Loucy (cell line): ENCODE results near the gene CTSH.

Experiments used
- H2AFZ ChIP-seq: fragments of 200-600 bp; sonication (generic); 2 replicates; pipeline ENCODE4 v1.6.0; 2016; ENCODE audit warnings: antibody characterized with exemption, mild to moderate bottlenecking, low read length, moderate library complexity
- H3F3A ChIP-seq: fragments of 200-600 bp; 2 replicates; pipeline ENCODE4 v1.6.0; 2016; ENCODE audit warnings: antibody characterized with exemption, low read depth, mild to moderate bottlenecking
- H3K27me3 ChIP-seq: fragments of 200-600 bp; sonication (generic); 2 replicates; pipeline ENCODE4 v1.6.1; 2014; ENCODE audit warnings: low read length, mild to moderate bottlenecking; ENCODE audit not compliant: insufficient read depth, poor library complexity, severe bottlenecking
- H3K36me3 ChIP-seq: fragments of 200-600 bp; sonication (generic); 2 replicates; pipeline ENCODE4 v1.6.1; 2016; ENCODE audit warnings: low read length; ENCODE audit not compliant: insufficient read depth
- H3K4me1 ChIP-seq: fragments of 200-600 bp; sonication (generic); 2 replicates; pipeline ENCODE4 v1.5.1; 2014; ENCODE audit warnings: low read length, mild to moderate bottlenecking; ENCODE audit not compliant: insufficient read depth, poor library complexity, severe bottlenecking
- H3K4me2 ChIP-seq: fragments of 200-600 bp; sonication (generic); 2 replicates; pipeline ENCODE4 v1.6.0; 2014; ENCODE audit warnings: antibody characterized with exemption, low read length, low read depth, mild to moderate bottlenecking; ENCODE audit not compliant: poor library complexity, severe bottlenecking
- H3K4me3 ChIP-seq: fragments of 200-600 bp; sonication (generic); 2 replicates; pipeline ENCODE4 v1.5.1; 2014; ENCODE audit warnings: low read length, mild to moderate bottlenecking, mixed read lengths; ENCODE audit not compliant: poor library complexity, severe bottlenecking
- H3K79me2 ChIP-seq: fragments of 200-600 bp; sonication (generic); 2 replicates; pipeline ENCODE4 v1.6.1; 2014; ENCODE audit warnings: low read length; ENCODE audit not compliant: insufficient read depth
- H3K9ac ChIP-seq: fragments of 200-600 bp; sonication (generic); 2 replicates; pipeline ENCODE4 v1.6.0; 2014; ENCODE audit warnings: mild to moderate bottlenecking, low read depth, low read length, moderate library complexity; ENCODE audit not compliant: poor library complexity, severe bottlenecking
- H3K9me2 ChIP-seq: fragments of 200-600 bp; sonication (generic); replicated peaks from 2 replicates; pipeline ENCODE4 v1.6.1; 2016; ENCODE audit warnings: low read depth, low read length, mixed read lengths
- H3K9me3 ChIP-seq: fragments of 200-600 bp; sonication (generic); 2 replicates; pipeline ENCODE4 v1.6.1; 2014; ENCODE audit warnings: mild to moderate bottlenecking, antibody characterized with exemption, low read length, low read depth; ENCODE audit not compliant: insufficient read depth
- H4K20me1 ChIP-seq: fragments of 200-600 bp; sonication (generic); 2 replicates; pipeline ENCODE4 v1.6.0; 2014; ENCODE audit warnings: antibody characterized with exemption, low read length, mild to moderate bottlenecking; ENCODE audit not compliant: insufficient read depth, poor library complexity, severe bottlenecking
- CTCF ChIP-seq: fragments of 200-600 bp; sonication (generic); conservative IDR thresholded peaks from 2 replicates; pipeline ENCODE4 v1.5.1; 2014; ENCODE audit warnings: mild to moderate bottlenecking, antibody characterized with exemption, low read length
- EZH2phosphoT487 ChIP-seq: fragments of 200-600 bp; IDR thresholded peaks from 2 replicates; pipeline ENCODE4 v1.6.1; 2018; ENCODE audit warnings: antibody characterized with exemption, mild to moderate bottlenecking, moderate library complexity, borderline replicate concordance

CTSH gene

GRCh38 chr15:78977091-78977571 is 32.3 kb upstream of the CTSH start:
- H3K4me1 ChIP-seq, result peaks cover 3% of the 10 kb centered on the region

GRCh38 chr15:78976691-78977090 is 31.8 kb upstream of the CTSH start:
- no peak overlapping the region for H3K4me2 ChIP-seq
- no peaks in the 10 kb centered on the region for H3K36me3 ChIP-seq
- H3K9me2 ChIP-seq, result no peaks in the 10 kb centered on the region
- H3K4me3 ChIP-seq, result no peak overlapping the region
- H3K4me1 ChIP-seq, result peaks cover 3% of the 10 kb centered on the region
- no peaks in the 10 kb centered on the region for H3K79me2 ChIP-seq
- no peaks in the 10 kb centered on the region for H4K20me1 ChIP-seq
- TF ChIP-seq CTCF, result no peak
- TF ChIP-seq EZH2phosphoT487, result no peak
- no peaks in the 10 kb centered on the region for H3F3A ChIP-seq
- H3K27me3 ChIP-seq, result no peaks in the 10 kb centered on the region
- no peaks in the 10 kb centered on the region for H3K9me3 ChIP-seq
- no peak overlapping the region for H3K9ac ChIP-seq
- H2AFZ ChIP-seq, result no peak overlapping the region

More at GRCh38 chr15:78977091-78977571, 32.3 kb upstream of the CTSH start:
- no peaks in the 10 kb centered on the region for H3K27me3 ChIP-seq
- H3K4me3 ChIP-seq, result no peak overlapping the region
- no peak overlapping the region for H2AFZ ChIP-seq
- no peaks in the 10 kb centered on the region for H3K36me3 ChIP-seq
- no peak overlapping the region for H3K4me2 ChIP-seq
- H3K9ac ChIP-seq, result no peak overlapping the region
- no peaks in the 10 kb centered on the region for H4K20me1 ChIP-seq
- no peaks in the 10 kb centered on the region for H3K9me3 ChIP-seq
- H3K79me2 ChIP-seq, result no peaks in the 10 kb centered on the region
- TF ChIP-seq CTCF, result no peak
- TF ChIP-seq EZH2phosphoT487, result no peak
- H3K9me2 ChIP-seq, result no peaks in the 10 kb centered on the region
- H3F3A ChIP-seq, result no peaks in the 10 kb centered on the region

- Histone ChIP-seq H3K9me2 (no peaks in the 10 kb centered on the region), H3K27me3 (no peaks in the 10 kb centered on the region), H3K9me3 (no peaks in the 10 kb centered on the region), H3K4me1 (peaks cover 3% of the 10 kb centered on the region), H3K4me2 (no peak overlapping the region), H4K20me1 (no peaks in the 10 kb centered on the region), H3F3A (no peaks in the 10 kb centered on the region), H3K9ac (no peak overlapping the region), H3K4me3 (no peak overlapping the region), H2AFZ (no peak overlapping the region), H3K36me3 (no peaks in the 10 kb centered on the region), H3K79me2 (no peaks in the 10 kb centered on the region)
- TF ChIP-seq CTCF (no peak), EZH2phosphoT487 (no peak)
These were observed 29.5 kb upstream of the CTSH start for GRCh38 chr15:78974272-78974918.
